Peyer's patch (tissue), 4 donors: ENCODE measurements around the gene CDC42SE2. TPM values are rescaled to one million over a fixed set of nuclear protein-coding genes. Genes with fewer than 3 reads are reported as not detected.

Experiments used
- DNase-seq, 3 donors: peaks; one replicate each; pipeline ENCODE4 v3.0.0-alpha.2; 2017 to 2019
- H3K27ac ChIP-seq, 4 donors: fragments of 200-600 bp; sonication (generic); one replicate each; pipeline ENCODE4 v1.5.1; 2016 to 2019
- H3K27me3 ChIP-seq, 2 donors: fragments of 200-600 bp; sonication (generic); one replicate each; pipeline ENCODE4 v1.5.1; 2019
- H3K36me3 ChIP-seq, 3 donors: fragments of 200-600 bp; sonication (generic); one replicate each; pipeline ENCODE4 v1.5.1; 2016 to 2019
- H3K4me1 ChIP-seq, 4 donors: fragments of 200-600 bp; sonication (generic); one replicate each; pipeline ENCODE4 v1.5.1; 2016 to 2019
- H3K4me3 ChIP-seq, 4 donors: fragments of 200-600 bp; sonication (generic); 1 replicate in 3 of 4; 2 replicates in 1 of 4; pipeline ENCODE4 v1.5.1; 2016 to 2019; ENCODE audit warnings: mild to moderate bottlenecking in 1 of 4
- H3K9me3 ChIP-seq, 4 donors: fragments of 200-600 bp; sonication (generic); one replicate each; pipeline ENCODE4 v1.5.1; 2016 to 2019; ENCODE audit warnings: mild to moderate bottlenecking in 1 of 4
- POLR2A ChIP-seq, 2 donors: fragments of 450-650 bp; IDR thresholded peaks; one replicate each; pipeline ENCODE4 v1.5.1; 2017; ENCODE audit warnings: antibody characterized with exemption in 2 of 2, mild to moderate bottlenecking in 2 of 2, moderate library complexity in 2 of 2
- total RNA-seq, 4 donors: library from RNA; depleted of rRNA; stranded (reverse); fragments of >200 nt; gene quantifications; one replicate each; pipeline ENCODE4 v1.1.0, GENCODE V29; 2016
- TF ChIP-seq, protein P1 (sequence below), 6 experiments: fragments of 450-650 bp in 4 of 6; fragments of 200-600 bp in 2 of 6; sonication (generic) in 1 of 6; IDR thresholded peaks; one replicate each; pipeline ENCODE4 v1.5.1; 2017 to 2019; ENCODE audit warnings: antibody characterized with exemption in 6 of 6, mild to moderate bottlenecking in 3 of 6, moderate library complexity in 1 of 6

Gene CDC42SE2
- total RNA-seq, 4 donors from 2014 or later: 49.9 to 125 (median 91.4) TPM

GRCh38 chr5:131418846-131419245 is 155.0 kb downstream of the CDC42SE2 start:
- TF ChIP-seq, protein P1, sequence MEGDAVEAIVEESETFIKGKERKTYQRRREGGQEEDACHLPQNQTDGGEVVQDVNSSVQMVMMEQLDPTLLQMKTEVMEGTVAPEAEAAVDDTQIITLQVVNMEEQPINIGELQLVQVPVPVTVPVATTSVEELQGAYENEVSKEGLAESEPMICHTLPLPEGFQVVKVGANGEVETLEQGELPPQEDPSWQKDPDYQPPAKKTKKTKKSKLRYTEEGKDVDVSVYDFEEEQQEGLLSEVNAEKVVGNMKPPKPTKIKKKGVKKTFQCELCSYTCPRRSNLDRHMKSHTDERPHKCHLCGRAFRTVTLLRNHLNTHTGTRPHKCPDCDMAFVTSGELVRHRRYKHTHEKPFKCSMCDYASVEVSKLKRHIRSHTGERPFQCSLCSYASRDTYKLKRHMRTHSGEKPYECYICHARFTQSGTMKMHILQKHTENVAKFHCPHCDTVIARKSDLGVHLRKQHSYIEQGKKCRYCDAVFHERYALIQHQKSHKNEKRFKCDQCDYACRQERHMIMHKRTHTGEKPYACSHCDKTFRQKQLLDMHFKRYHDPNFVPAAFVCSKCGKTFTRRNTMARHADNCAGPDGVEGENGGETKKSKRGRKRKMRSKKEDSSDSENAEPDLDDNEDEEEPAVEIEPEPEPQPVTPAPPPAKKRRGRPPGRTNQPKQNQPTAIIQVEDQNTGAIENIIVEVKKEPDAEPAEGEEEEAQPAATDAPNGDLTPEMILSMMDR (IDR thresholded peaks at IDR 0.05): no peak
- TF ChIP-seq POLR2A (IDR thresholded peaks at IDR 0.05): no peak
- Histone ChIP-seq H3K9me3 (no peaks in the 10 kb centered on the region), H3K4me3 (no peak overlapping the region), H3K27ac (no peak overlapping the region), H3K36me3 (peaks cover 0 to 6% (median 0%) of the 10 kb centered on the region in 3 donors), H3K27me3 (no peaks in the 10 kb centered on the region), H3K4me1 (peaks cover 0 to 7% (median 0%) of the 10 kb centered on the region in 4 donors)
- no peak for DNase-seq

DNA sequence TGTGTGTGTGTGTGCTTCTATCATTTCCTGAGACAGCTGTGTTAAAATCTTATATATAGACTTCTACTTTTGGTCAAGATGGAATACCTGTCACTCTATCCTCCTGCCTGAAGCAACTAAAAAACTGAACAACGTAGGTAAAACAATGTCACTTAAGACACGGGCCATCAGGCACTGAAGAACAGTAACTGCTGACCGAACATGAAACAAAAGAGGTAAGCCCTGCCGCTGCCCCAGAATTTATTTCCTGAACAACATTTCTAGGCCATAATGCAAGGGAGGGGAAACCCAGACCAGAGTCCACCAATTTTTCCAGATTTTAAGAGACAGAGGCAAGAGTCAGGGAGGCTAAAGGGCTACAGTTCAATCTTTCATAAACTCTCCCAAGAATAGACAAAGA is 156.0 kb downstream of the CDC42SE2 start:
- no peak for DNase-seq
- no peaks in the 10 kb centered on the region for H3K9me3 ChIP-seq
- H3K4me3 ChIP-seq: no peak overlapping the region
- no peaks in the 10 kb centered on the region for H3K27me3 ChIP-seq
- H3K27ac ChIP-seq: no peak overlapping the region
- peaks cover 0 to 6% (median 0%) of the 10 kb centered on the region in 3 donors for H3K36me3 ChIP-seq
- no peaks in the 10 kb centered on the region for H3K4me1 ChIP-seq
- TF ChIP-seq, protein P1 (IDR thresholded peaks at IDR 0.05): no peak
- no peak for TF ChIP-seq POLR2A (IDR thresholded peaks at IDR 0.05)

DNA sequence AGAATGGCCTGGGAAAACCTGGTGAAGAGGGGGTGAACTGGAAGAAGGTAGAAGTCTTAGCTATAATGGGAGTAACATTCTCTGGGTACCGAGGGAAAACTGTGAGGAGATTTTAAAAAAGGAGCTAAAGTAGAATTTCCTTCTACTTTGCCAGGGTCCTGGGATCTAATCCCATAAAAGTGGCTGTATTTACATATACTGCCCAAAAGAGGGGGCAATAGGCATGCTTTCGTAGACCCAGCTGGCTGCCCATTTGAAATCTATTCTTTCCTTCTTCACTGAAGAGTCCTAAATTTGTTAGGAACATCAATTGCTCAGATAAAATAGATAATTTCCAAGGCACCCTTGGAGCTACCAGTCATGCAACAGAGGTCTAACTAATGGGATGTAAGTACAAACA is 159.2 kb downstream of the CDC42SE2 start:
- Histone ChIP-seq H3K27ac (no peak overlapping the region), H3K9me3 (no peaks in the 10 kb centered on the region), H3K4me3 (no peak overlapping the region), H3K36me3 (peaks cover 0 to 12% (median 0%) of the 10 kb centered on the region in 3 donors), H3K27me3 (no peaks in the 10 kb centered on the region), H3K4me1 (no peaks in the 10 kb centered on the region)
- TF ChIP-seq, protein P1 (IDR thresholded peaks at IDR 0.05): peak in 4 of 6 experiments; percentile 25 to 32 (median 28)
- no peak for TF ChIP-seq POLR2A (IDR thresholded peaks at IDR 0.05)
- no peak for DNase-seq

GRCh38 chr5:131426011-131426410 is 162.2 kb downstream of the CDC42SE2 start:
- Histone ChIP-seq H3K27me3 (no peaks in the 10 kb centered on the region), H3K4me3 (no peak overlapping the region), H3K9me3 (no peaks in the 10 kb centered on the region), H3K4me1 (no peaks in the 10 kb centered on the region), H3K36me3 (peaks cover 0 to 21% (median 0%) of the 10 kb centered on the region in 3 donors), H3K27ac (no peak overlapping the region)
- TF ChIP-seq POLR2A (IDR thresholded peaks at IDR 0.05): no peak
- no peak for DNase-seq

- Histone ChIP-seq H3K4me1 (peaks cover 0 to 2% (median 0%) of the 10 kb centered on the region in 4 donors), H3K27ac (no peak overlapping the region), H3K27me3 (no peaks in the 10 kb centered on the region), H3K4me3 (no peak overlapping the region), H3K36me3 (peaks cover 0 to 47% (median 0%) of the 10 kb centered on the region in 3 donors), H3K9me3 (no peaks in the 10 kb centered on the region)
- TF ChIP-seq POLR2A (IDR thresholded peaks at IDR 0.05): no peak
- TF ChIP-seq, protein P1 (IDR thresholded peaks at IDR 0.05): no peak
- no peak for DNase-seq
Observed at GRCh38 chr5:131430794-131431193, 166.9 kb downstream of the CDC42SE2 start.

GRCh38 chr5:131431794-131432193 is 167.9 kb downstream of the CDC42SE2 start:
- no peak for DNase-seq
- TF ChIP-seq, protein P1 (IDR thresholded peaks at IDR 0.05): no peak
- TF ChIP-seq POLR2A (IDR thresholded peaks at IDR 0.05): no peak
- Histone ChIP-seq H3K27me3 (no peaks in the 10 kb centered on the region), H3K4me1 (peaks cover 0 to 4% (median 0%) of the 10 kb centered on the region in 4 donors), H3K27ac (no peak overlapping the region), H3K36me3 (peaks cover 0 to 46% (median 0%) of the 10 kb centered on the region in 3 donors), H3K4me3 (no peak overlapping the region), H3K9me3 (no peaks in the 10 kb centered on the region)
